BE2C (cell line): ENCODE results near the gene HOXC9.

Experiments
- DNase-seq: peaks from one replicate; pipeline ENCODE4 v3.0.0-alpha.2; 2020
- H3K27me3 ChIP-seq: fragments of 250-450 bp; sonication (Bioruptor Pico); 2 replicates; pipeline ENCODE4 v1.5.1; 2020; ENCODE audit warnings: mild to moderate bottlenecking
- H3K36me3 ChIP-seq: fragments of 250-450 bp; sonication (Bioruptor Pico); 2 replicates; pipeline ENCODE4 v1.5.1; 2020; ENCODE audit warnings: mild to moderate bottlenecking
- H3K4me1 ChIP-seq: fragments of 250-450 bp; sonication (Bioruptor Pico); 2 replicates; pipeline ENCODE4 v1.5.1; 2020
- H3K4me3 ChIP-seq: 2 replicates; pipeline ENCODE4 v1.5.1; 2011; ENCODE audit warnings: low read depth, low read length
- H3K9me3 ChIP-seq: fragments of 250-450 bp; sonication (Bioruptor Pico); 2 replicates; pipeline ENCODE4 v1.5.1; 2020
- TF ChIP-seq, protein P1 (sequence below): IDR thresholded peaks from 2 replicates; pipeline ENCODE4 v1.5.1; 2012; ENCODE audit warnings: mild to moderate bottlenecking, low read depth, low read length

HOXC9 gene

GRCh38 chr12:54032086-54032619 lies 32.2 kb downstream of the HOXC9 start:
- TF ChIP-seq, protein P1, sequence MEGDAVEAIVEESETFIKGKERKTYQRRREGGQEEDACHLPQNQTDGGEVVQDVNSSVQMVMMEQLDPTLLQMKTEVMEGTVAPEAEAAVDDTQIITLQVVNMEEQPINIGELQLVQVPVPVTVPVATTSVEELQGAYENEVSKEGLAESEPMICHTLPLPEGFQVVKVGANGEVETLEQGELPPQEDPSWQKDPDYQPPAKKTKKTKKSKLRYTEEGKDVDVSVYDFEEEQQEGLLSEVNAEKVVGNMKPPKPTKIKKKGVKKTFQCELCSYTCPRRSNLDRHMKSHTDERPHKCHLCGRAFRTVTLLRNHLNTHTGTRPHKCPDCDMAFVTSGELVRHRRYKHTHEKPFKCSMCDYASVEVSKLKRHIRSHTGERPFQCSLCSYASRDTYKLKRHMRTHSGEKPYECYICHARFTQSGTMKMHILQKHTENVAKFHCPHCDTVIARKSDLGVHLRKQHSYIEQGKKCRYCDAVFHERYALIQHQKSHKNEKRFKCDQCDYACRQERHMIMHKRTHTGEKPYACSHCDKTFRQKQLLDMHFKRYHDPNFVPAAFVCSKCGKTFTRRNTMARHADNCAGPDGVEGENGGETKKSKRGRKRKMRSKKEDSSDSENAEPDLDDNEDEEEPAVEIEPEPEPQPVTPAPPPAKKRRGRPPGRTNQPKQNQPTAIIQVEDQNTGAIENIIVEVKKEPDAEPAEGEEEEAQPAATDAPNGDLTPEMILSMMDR: no peak
- DNase-seq: no peak
- Histone ChIP-seq H3K4me1 (peaks cover 25% of the 10 kb centered on the region), H3K9me3 (no peaks in the 10 kb centered on the region), H3K27me3 (no peaks in the 10 kb centered on the region), H3K4me3 (no peak overlapping the region), H3K36me3 (no peaks in the 10 kb centered on the region)

GRCh38 chr12:54032627-54033100 lies 32.7 kb downstream of the HOXC9 start, which contains the start of gene HOXC5:
HOXC5 (plus strand) TSS chr12:54033050; CDS start chr12:54033123, 73 bp downstream.
- peak; percentile 81 for DNase-seq
- Histone ChIP-seq H3K4me1 (peaks cover 28% of the 10 kb centered on the region), H3K27me3 (no peaks in the 10 kb centered on the region), H3K9me3 (no peaks in the 10 kb centered on the region), H3K4me3 (peak within 1 kb of the TSS; percentile 71), H3K36me3 (no peaks in the 10 kb centered on the region)
- TF ChIP-seq, protein P1: peak; percentile 98

DNA sequence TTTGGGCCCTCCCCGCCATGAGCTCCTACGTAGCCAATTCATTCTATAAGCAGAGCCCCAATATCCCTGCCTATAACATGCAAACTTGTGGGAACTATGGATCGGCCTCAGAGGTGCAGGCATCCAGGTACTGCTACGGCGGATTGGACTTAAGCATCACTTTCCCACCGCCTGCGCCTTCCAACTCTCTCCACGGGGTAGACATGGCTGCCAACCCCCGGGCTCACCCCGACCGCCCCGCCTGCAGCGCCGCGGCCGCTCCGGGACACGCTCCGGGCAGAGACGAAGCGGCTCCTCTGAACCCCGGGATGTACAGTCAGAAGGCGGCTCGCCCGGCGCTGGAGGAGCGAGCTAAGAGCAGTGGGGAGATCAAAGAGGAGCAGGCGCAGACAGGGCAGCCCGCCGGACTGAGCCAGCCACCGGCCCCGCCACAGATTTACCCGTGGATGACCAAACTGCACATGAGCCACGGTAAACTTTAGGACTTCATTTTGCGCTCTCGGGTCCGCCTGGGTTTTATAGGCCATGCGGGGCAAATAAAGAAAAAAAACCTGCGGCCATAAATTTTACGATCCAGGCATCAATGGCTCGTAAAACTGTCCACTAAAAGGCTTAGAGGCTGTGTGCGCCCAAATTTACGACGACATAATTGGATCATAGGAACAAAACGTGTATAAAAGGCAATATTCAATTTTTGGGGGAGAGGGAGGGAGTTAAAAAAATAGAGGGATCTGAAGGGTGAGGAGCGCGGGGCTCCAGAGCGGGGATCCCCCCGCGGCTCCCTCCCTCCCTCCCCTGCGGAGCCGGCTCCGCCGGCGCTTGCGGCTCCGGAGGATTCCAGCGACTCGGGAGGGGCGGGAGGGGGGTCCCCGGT lies 33.4 kb downstream of the HOXC9 start:
- Histone ChIP-seq H3K27me3 (no peaks in the 10 kb centered on the region), H3K4me1 (peaks cover 28% of the 10 kb centered on the region), H3K4me3 (peak overlapping the region; percentile 71), H3K9me3 (no peaks in the 10 kb centered on the region), H3K36me3 (no peaks in the 10 kb centered on the region)
- TF ChIP-seq, protein P1: no peak
- DNase-seq: peak; percentile 69

DNA sequence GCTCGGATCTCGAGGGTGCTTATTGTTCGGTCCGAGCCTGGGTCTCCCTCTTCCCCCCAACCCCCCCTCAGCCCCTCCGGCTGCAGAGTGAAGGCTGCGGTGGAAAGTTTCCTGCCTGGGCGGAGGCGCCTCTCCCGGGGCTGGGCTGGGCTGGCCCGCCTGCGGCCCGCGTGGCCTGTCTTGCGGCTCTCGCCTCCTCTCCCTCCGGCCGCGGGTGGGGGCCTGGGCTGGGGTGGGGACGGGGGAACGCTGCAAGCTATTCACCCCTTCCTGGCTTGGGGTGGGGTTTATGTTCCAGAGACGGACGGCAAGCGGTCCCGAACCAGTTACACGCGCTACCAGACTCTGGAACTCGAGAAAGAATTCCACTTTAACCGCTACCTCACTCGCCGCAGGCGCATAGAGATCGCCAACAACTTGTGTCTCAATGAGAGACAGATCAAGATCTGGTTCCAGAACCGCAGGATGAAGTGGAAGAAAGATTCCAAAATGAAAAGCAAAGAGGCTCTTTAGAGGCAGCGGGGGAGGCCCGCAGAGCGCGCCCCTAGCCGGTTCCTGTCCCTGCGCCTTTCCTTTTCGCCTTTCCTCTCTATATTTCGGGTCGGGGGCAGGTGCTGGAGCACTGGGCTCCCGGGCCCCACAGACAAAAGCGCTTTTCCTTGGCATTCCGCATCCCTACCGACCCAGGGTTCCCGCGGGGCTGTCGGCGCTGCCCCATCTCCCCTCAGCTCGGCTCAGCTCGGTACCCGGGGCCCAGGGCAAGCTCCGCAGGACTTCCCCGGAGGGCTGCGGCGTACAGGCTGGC lies 34.2 kb downstream of the HOXC9 start:
- H3K4me1 ChIP-seq: peaks cover 28% of the 10 kb centered on the region
- H3K27me3 ChIP-seq: no peaks in the 10 kb centered on the region
- H3K36me3 ChIP-seq: no peaks in the 10 kb centered on the region
- peak overlapping the region; percentile 71 for H3K4me3 ChIP-seq
- no peak for DNase-seq
- H3K9me3 ChIP-seq: no peaks in the 10 kb centered on the region
- TF ChIP-seq, protein P1: no peak

GRCh38 chr12:54034785-54035310 lies 34.9 kb downstream of the HOXC9 start:
- no peak overlapping the region for H3K4me3 ChIP-seq
- H3K27me3 ChIP-seq: no peaks in the 10 kb centered on the region
- TF ChIP-seq, protein P1: no peak

More at GRCh38 chr12:54034785-54035310, 34.9 kb downstream of the HOXC9 start:
- peaks cover 28% of the 10 kb centered on the region for H3K4me1 ChIP-seq
- no peaks in the 10 kb centered on the region for H3K9me3 ChIP-seq
- DNase-seq: no peak
- no peaks in the 10 kb centered on the region for H3K36me3 ChIP-seq
